Measurements from ENCODE around the gene SNED1. TPM values are rescaled to one million over a fixed set of nuclear protein-coding genes. Genes with fewer than 3 reads are reported as not detected.

The SNED1 gene
- total and polyA plus RNA-seq, 9 of the 15 experiments (the other 6 are each of a cell fraction or from before 2014, with no cell fraction given) = 0.03 to 0.07 (median 0.05) TPM; not detected in 5

- FAIRE-seq (no peak), DNase-seq (ENCODE audit: extremely low read depth in 1 of 4, low spot score in 3 of 4) (no peak), ATAC-seq (no peak)
- no peak overlapping the region for H3K4me2 ChIP-seq (ENCODE audit: insufficient read depth, low read length)
- no peak overlapping the region; a peak in 1 of 4 replicates for H3K9ac ChIP-seq (ENCODE audit: insufficient read depth in 1 of 2, low read depth in 2 of 2, low read length in 2 of 2)
- no peaks in the 10 kb centered on the region for H3K9me3 ChIP-seq (replicated peaks; ENCODE audit: control insufficient read depth, insufficient read depth, low read depth, low read length)
- ChIA-PET CTCF (ENCODE audit: low intra/inter-chr PET ratio) (no interaction called here), POLR2A (interaction anchor here (1.5 kb wide), 1 partner anchor 9 kb away, joined by 4 read pairs; no protein-coding TSS in a partner anchor)
- H3K79me2 ChIP-seq (ENCODE audit: control insufficient read depth, insufficient read depth, low read length) = no peaks in the 10 kb centered on the region
- no TSS peak for BruUV-seq (replicated peaks)
- H3K4me3 ChIP-seq = no peak overlapping the region
- 6% methylated on average over 13 of the region's 20 CpGs for WGBS (ENCODE audit: insufficient coverage, low coverage, missing lambda C conversion rate)
- intact Hi-C loops (cut with micrococcal nuclease) = no loop called here
- peaks cover 0 to 22% of the 10 kb centered on the region in 2 experiments; a peak in 2 of 5 replicates for H3K4me1 ChIP-seq (replicated peaks in 1 of 2; ENCODE audit: control insufficient read depth in 2 of 2, insufficient read depth in 2 of 2, low read length in 2 of 2)
- H3K27me3 ChIP-seq (ENCODE audit: control insufficient read depth in 2 of 2, insufficient read depth in 2 of 2, low read length in 2 of 2) = peaks cover 0 to 43% of the 10 kb centered on the region in 2 experiments; a peak in 2 of 5 replicates
- H4K20me1 ChIP-seq (replicated peaks; ENCODE audit: control insufficient read depth, insufficient read depth, low read length) = no peaks in the 10 kb centered on the region; the same call in 1 of the 2 replicates
- no peaks in the 10 kb centered on the region for H3K9me1 ChIP-seq (ENCODE audit: control insufficient read depth, insufficient read depth, low read length)
- H2AFZ ChIP-seq (ENCODE audit: low read depth, low read length) = no peak overlapping the region
- no peaks in the 10 kb centered on the region for H3K36me3 ChIP-seq (ENCODE audit: control insufficient read depth, insufficient read depth, low read length)
- in situ Hi-C loops (cut with MboI) = no loop called here
- TF ChIP-seq SMAD4 (CRISPR knock-in tag; conservative IDR thresholded peaks at IDR 0.05) (no peak), HOMEZ (CRISPR knock-in tag; IDR thresholded peaks at IDR 0.05) (no peak), E2F8 (IDR thresholded peaks at IDR 0.05; ENCODE audit: low read depth, partially characterized antibody) (no peak), NFRKB (IDR thresholded peaks at IDR 0.05; ENCODE audit: low read depth) (no peak), ZNF23 (CRISPR knock-in tag; IDR thresholded peaks at IDR 0.05) (no peak), CBX8 (IDR thresholded peaks at IDR 0.05; ENCODE audit: borderline replicate concordance, extremely low read depth, low read depth, low read length, poor library complexity, severe bottlenecking) (no peak), ZNF274 (IDR thresholded peaks at IDR 0.05; ENCODE audit: borderline replicate concordance, low read depth, low read length) (no peak), ZSCAN32 (CRISPR knock-in tag; IDR thresholded peaks at IDR 0.05) (no peak), ATF1 (CRISPR knock-in tag; IDR thresholded peaks at IDR 0.05) (no peak), ATF1 (tag; IDR thresholded peaks at IDR 0.05) (no peak), ZBTB1 (CRISPR knock-in tag; IDR thresholded peaks at IDR 0.05; ENCODE audit: borderline replicate concordance, low read depth) (no peak), STAG1 (CRISPR knock-in tag; IDR thresholded peaks at IDR 0.05; ENCODE audit: borderline replicate concordance) (no peak), ZNF184 (CRISPR knock-in tag; IDR thresholded peaks at IDR 0.05) (no peak), BACH1 (tag; IDR thresholded peaks at IDR 0.05) (no peak), NFE2 (IDR thresholded peaks at IDR 0.05; ENCODE audit: low read depth) (no peak), ELF2 (CRISPR knock-in tag; IDR thresholded peaks at IDR 0.05) (no peak), NFXL1 (CRISPR knock-in tag; IDR thresholded peaks at IDR 0.05) (no peak), ZNF134 (CRISPR knock-in tag; conservative IDR thresholded peaks at IDR 0.05) (no peak), TFAM (CRISPR knock-in tag; conservative IDR thresholded peaks at IDR 0.05) (no peak)
- no peak overlapping the region for H3K27ac ChIP-seq (ENCODE audit: extremely low read depth, low read depth, low read length)
Observed at GRCh38 chr2:241038374-241039180, 40.2 kb downstream of the SNED1 start.
